ENCODE results near the gene C1orf53. TPM values are rescaled to one million over a fixed set of nuclear protein-coding genes. Genes with fewer than 3 reads are reported as not detected.
A peak's percentile ranks its signal among the peaks of the same experiment; 100 is the strongest.

The C1orf53 gene
- total and polyA plus RNA-seq, 2 of the 8 experiments (the other 6 are each of a cell fraction or from before 2014, with no cell fraction given), result 0.56 to 1.3 TPM

- Histone ChIP-seq H3K36me3 (ENCODE audit: control insufficient read depth in 2 of 4, insufficient read depth in 4 of 4, low read length in 3 of 4) (peaks cover 0 to 2% (median 0%) of the 10 kb centered on the region in 4 experiments; a peak in 1 of 8 replicates), H3K4me2 (ENCODE audit: insufficient read depth in 1 of 2, low read depth in 2 of 2, low read length in 2 of 2) (peak overlapping the region; percentile 65 to 73), H2AK5ac (ENCODE audit: low read depth, low read length) (no peak overlapping the region), H3K18ac (ENCODE audit: extremely low read depth, low read length) (no peak overlapping the region), H2BK5ac (ENCODE audit: low read depth, low read length) (no peak overlapping the region), H3K9me3 (ENCODE audit: insufficient read depth in 2 of 2, low read depth in 1 of 2, low read length in 1 of 2) (no peaks in the 10 kb centered on the region), H3K14ac (ENCODE audit: insufficient read length) (no peak overlapping the region), H4K20me1 (replicated peaks in 1 of 2; ENCODE audit: control insufficient read depth in 1 of 2, insufficient read depth in 2 of 2, low read length in 2 of 2) (peaks cover 9 to 13% of the 10 kb centered on the region in 2 experiments), H3K4me3 (ENCODE audit: extremely low read depth in 1 of 4, insufficient read depth in 2 of 4, low read depth in 3 of 4, low read length in 4 of 4) (peak overlapping the region in 3 of 4 experiments; percentile 2 to 55 (median 38); a peak in 5 of 8 replicates), H3K56ac (replicated peaks; ENCODE audit: insufficient read length, low read depth, low read length) (no peak overlapping the region), H4K5ac (ENCODE audit: insufficient read length, low read depth, low read length) (no peak overlapping the region), H3K23me2 (ENCODE audit: low read depth, low read length) (peaks cover 4% of the 10 kb centered on the region), H3K4me1 (replicated peaks in 1 of 4; ENCODE audit: control insufficient read depth in 3 of 4, insufficient read depth in 4 of 4, low read length in 3 of 4) (peaks cover 17 to 58% (median 33%) of the 10 kb centered on the region in 4 experiments), H3K27me3 (replicated peaks in 1 of 4; ENCODE audit: control insufficient read depth in 3 of 4, extremely low read depth in 1 of 4, insufficient read depth in 3 of 4, low read length in 3 of 4) (peaks cover 99 to 100% (median 100%) of the 10 kb centered on the region in 4 experiments), H3K79me2 (ENCODE audit: control insufficient read depth in 1 of 2, insufficient read depth in 2 of 2, low read length in 2 of 2) (no peaks in the 10 kb centered on the region), H3K27ac (ENCODE audit: low read depth, low read length) (no peak overlapping the region), H3K9ac (replicated peaks in 1 of 4; ENCODE audit: extremely low read depth in 1 of 4, low read depth in 3 of 4, low read length in 3 of 4) (no peak overlapping the region), H4K8ac (ENCODE audit: extremely low read depth, insufficient read depth, low read length) (no peak overlapping the region), H3K79me1 (ENCODE audit: low read depth, low read length) (no peaks in the 10 kb centered on the region), H2BK20ac (ENCODE audit: low read length) (no peak overlapping the region), H2BK120ac (replicated peaks; ENCODE audit: low read depth, low read length) (no peak overlapping the region), H2AFZ (ENCODE audit: low read length) (no peak overlapping the region), H3K4ac (replicated peaks; ENCODE audit: insufficient read length, low read depth, low read length) (no peak overlapping the region), H3K23ac (ENCODE audit: insufficient read length) (no peak overlapping the region), H2BK12ac (ENCODE audit: low read depth, low read length) (peak overlapping the region; percentile 50; the same call in 1 of the 2 replicates), H2BK15ac (ENCODE audit: low read length) (no peak overlapping the region), H4K91ac (replicated peaks; ENCODE audit: insufficient read length, low read length) (no peak overlapping the region)
- 1% methylated on average over 7 of the region's 7 CpGs; no CpG with 5 or more reads in 1 of the 2 experiments for whole genome bisulfite sequencing, 2 experiments (ENCODE audit: extremely low coverage in 1 of 2, insufficient coverage in 1 of 2, insufficient read length in 1 of 2, insufficient replicate concordance in 2 of 2, low coverage in 1 of 2, low lambda C conversion rate in 2 of 2, missing lambda C conversion rate in 1 of 2)
- ChIA-PET CTCF (ENCODE audit: partially characterized antibody) (interaction anchor here (0.7 to 6.4 kb wide), 33 partner anchors 9 to 552 kb away, joined by 3 to 112 read pairs (median 4); partner anchors contain the start of gene C1orf53), POLR2A (ENCODE audit: partially characterized antibody) (interaction anchor here (1.2 to 3.5 kb wide), 3 partner anchors 10 to 12 kb away, joined by 4 to 27 read pairs (median 5); partner anchors contain the start of gene C1orf53)
- no peak for TF ChIP-seq EGR1 (IDR thresholded peaks at IDR 0.05; ENCODE audit: borderline replicate concordance, low read depth, low read length)
- TF ChIP-seq RBBP5 (IDR thresholded peaks at IDR 0.05; ENCODE audit: borderline replicate concordance, low read depth, low read length), result 0 out of 2 replicates have a peak, but pooled peaks have one; percentile 9
- no peak for FAIRE-seq
- DNase-seq (ENCODE audit: low read depth in 1 of 2, low spot score in 2 of 2), result peak in 1 of 2 experiments; percentile 55
Observed at GRCh38 chr1:197915260-197915861, 12.9 kb downstream of the C1orf53 start.
